DND-41 (cell line): ENCODE results near the gene BPIFB6.

Source experiments
- CTCF ChIP-seq: IDR thresholded peaks from 2 replicates; pipeline ENCODE4 v1.5.1; 2012; ENCODE audit warnings: borderline replicate concordance, low read length, moderate library complexity, mild to moderate bottlenecking; ENCODE audit not compliant: poor library complexity, severe bottlenecking; ENCODE audit errors: extremely low read depth
- EZH2 ChIP-seq: IDR thresholded peaks from 3 replicates; pipeline ENCODE4 v1.6.1; 2012; ENCODE audit warnings: borderline replicate concordance, low read depth, mild to moderate bottlenecking, moderate library complexity, low read length, inconsistent platforms; ENCODE audit not compliant: severe bottlenecking

GRCh38 chr20:33015114-33015484 is 16.3 kb upstream of the BPIFB6 start:
- TF ChIP-seq CTCF = no peak
- TF ChIP-seq EZH2 = no peak
